GM10266 (cell line): ENCODE measurements around the gene PCDHB14.
A peak's percentile ranks its signal among the peaks of the same experiment; 100 is the strongest.
"Not testable (repeated sequence)": the region's sequence is repeated elsewhere in the genome, so short reads cannot be mapped to it uniquely, and the experiment has no call there.

Experiments
- DNase-seq: peaks from one replicate; pipeline ENCODE4 v3.0.0; 2012; ENCODE audit errors: extremely low spot score
- CTCF ChIP-seq: IDR thresholded peaks from 2 replicates; pipeline ENCODE4 v1.5.1; 2012; ENCODE audit warnings: mild to moderate bottlenecking, low read depth; ENCODE audit not compliant: control insufficient read depth, insufficient read depth; ENCODE audit errors: missing control alignments

The PCDHB14 gene

GRCh38 chr5:141186897-141187512, 36.1 kb upstream of the PCDHB14 start, which contains the start of gene PCDHB9:
Gene PCDHB9 (plus strand): TSS chr5:141187161. CDS start chr5:141187319, 158 bp downstream.
- peak; percentile 42 for DNase-seq
- TF ChIP-seq CTCF, result peak; percentile 27

DNA sequence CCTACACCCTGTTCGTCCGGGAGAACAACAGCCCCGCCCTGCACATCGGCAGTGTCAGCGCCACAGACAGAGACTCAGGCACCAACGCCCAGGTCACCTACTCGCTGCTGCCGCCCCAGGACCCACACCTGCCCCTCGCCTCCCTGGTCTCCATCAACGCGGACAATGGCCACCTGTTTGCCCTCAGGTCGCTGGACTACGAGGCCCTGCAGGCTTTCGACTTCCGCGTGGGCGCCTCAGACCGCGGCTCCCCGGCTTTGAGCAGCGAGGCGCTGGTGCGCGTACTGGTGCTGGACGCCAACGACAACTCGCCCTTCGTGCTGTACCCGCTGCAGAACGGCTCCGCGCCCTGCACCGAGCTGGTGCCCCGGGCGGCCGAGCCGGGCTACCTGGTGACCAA, 34.5 kb upstream of the PCDHB14 start:
- not testable (repeated sequence) for DNase-seq

GRCh38 chr5:141189131-141189530, 34.0 kb upstream of the PCDHB14 start:
- not testable (repeated sequence) for DNase-seq

DNA sequence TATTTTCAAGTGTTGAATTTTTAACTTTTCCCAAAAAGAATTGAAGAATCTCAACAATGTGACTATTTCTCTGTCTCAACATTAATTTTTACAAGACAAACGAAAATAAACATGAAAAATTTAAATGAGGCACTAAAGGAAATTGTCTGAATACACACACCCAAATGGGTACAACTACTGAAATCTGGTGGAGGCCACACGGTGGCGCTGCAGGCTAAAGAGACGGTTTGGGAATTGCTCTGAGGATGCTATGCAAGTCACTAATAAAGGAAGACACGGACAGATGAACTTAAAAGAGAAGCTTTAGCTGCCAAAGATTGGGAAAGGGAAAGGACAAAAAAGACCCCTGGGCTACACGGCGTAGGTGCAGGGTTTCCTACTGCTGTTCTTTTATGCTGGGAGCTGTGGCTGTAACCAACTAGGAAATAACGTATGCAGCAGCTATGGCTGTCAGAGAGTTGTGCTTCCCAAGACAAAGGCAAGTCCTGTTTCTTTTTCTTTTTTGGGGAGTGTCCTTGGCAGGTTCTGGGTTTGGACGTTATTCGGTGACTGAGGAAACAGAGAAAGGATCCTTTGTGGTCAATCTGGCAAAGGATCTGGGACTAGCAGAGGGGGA, 30.9 kb upstream of the PCDHB14 start, which contains the start of gene PCDHB10:
PCDHB10 (plus strand) TSS at position 244 of the 616 bp plus-strand sequence; CDS start at position 444, 200 bp downstream.
- DNase-seq, result no peak
- peak; percentile 20 for TF ChIP-seq CTCF

DNA sequence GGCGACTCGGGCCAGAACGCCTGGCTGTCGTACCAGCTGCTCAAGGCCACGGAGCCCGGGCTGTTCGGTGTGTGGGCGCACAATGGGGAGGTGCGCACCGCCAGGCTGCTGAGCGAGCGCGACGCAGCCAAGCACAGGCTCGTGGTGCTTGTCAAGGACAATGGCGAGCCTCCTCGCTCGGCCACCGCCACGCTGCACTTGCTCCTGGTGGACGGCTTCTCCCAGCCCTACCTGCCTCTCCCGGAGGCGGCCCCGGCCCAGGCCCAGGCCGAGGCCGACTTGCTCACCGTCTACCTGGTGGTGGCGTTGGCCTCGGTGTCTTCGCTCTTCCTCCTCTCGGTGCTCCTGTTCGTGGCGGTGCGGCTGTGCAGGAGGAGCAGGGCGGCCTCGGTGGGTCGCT, 28.8 kb upstream of the PCDHB14 start:
- DNase-seq, result not testable (repeated sequence)

- TF ChIP-seq CTCF, result no peak
- no peak for DNase-seq
Measured at GRCh38 chr5:141196363-141196762, 26.8 kb upstream of the PCDHB14 start.

- TF ChIP-seq CTCF, result no peak
- DNase-seq, result no peak
Measured at GRCh38 chr5:141199359-141200235, 23.5 kb upstream of the PCDHB14 start, which contains the start of gene PCDHB11. Gene PCDHB11 (plus strand): TSS chr5:141199627. CDS start chr5:141199775, 148 bp downstream.

GRCh38 chr5:141201126-141201525, 22.0 kb upstream of the PCDHB14 start:
- DNase-seq, result not testable (repeated sequence)

GRCh38 chr5:141201646-141202045, 21.5 kb upstream of the PCDHB14 start:
- DNase-seq, result not testable (repeated sequence)
